ENCODE measurements around the gene ERBB3. TPM values are rescaled to one million over a fixed set of nuclear protein-coding genes. Genes with fewer than 3 reads are reported as not detected.
A peak's percentile ranks its signal among the peaks of the same experiment; 100 is the strongest.
"Not testable (repeated sequence)": the region's sequence is repeated elsewhere in the genome, so short reads cannot be mapped to it uniquely, and the experiment has no call there.

Gene ERBB3
- polyA plus RNA-seq, 1 donor from 2014 or later = 0.83 TPM

DNA sequence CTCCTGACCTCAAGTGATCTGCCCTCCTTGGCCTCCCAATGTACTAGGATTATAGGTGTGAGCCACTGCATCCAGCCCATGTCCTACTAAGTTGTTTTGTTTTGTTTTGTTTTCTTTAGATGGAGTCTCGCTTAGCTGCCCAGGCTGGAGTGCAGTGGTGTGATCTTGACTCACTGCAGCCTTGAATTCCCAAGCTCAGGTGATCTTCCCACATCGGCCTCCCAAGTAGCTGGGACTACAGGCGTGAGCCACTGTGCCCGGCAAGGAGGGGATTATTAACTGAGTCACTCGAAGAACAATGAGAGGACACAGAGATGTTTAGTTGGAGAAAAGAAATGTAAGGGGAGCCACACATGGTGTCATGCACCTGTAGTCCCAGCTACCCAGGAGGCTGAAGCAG is 18.0 kb upstream of the ERBB3 start:
- no peaks in the 10 kb centered on the region for H3K36me3 Mint-ChIP-seq
- no peaks in the 10 kb centered on the region for H3K9me3 Mint-ChIP-seq
- no peak overlapping the region for H3K4me3 Mint-ChIP-seq
- H3K4me1 Mint-ChIP-seq = no peaks in the 10 kb centered on the region
- peaks cover 3% of the 10 kb centered on the region for H3K27me3 Mint-ChIP-seq
- no peak overlapping the region for H3K27ac Mint-ChIP-seq

DNA sequence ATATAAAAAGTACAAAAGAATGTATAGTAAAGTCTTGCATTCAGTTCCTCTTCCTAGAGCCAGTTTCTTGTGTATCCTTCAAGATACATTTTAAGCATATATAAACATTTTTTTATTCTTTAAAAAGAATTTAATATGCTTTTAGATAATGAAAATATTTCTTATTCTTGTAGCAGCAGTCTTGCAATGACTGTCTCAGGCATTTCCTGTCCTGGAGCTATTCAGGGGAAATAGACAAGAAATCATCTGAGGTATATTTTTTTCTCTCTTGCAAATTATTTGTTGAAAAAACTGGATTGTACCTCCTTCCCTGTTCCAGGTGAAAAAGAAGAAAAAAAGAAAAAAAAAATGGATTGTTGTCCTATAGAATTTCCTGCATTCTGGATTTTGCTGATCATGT is 17.0 kb upstream of the ERBB3 start:
- no peaks in the 10 kb centered on the region for H3K4me1 Mint-ChIP-seq
- no peaks in the 10 kb centered on the region for H3K9me3 Mint-ChIP-seq
- H3K27ac Mint-ChIP-seq = no peak overlapping the region
- H3K4me3 Mint-ChIP-seq = no peak overlapping the region
- no peaks in the 10 kb centered on the region for H3K36me3 Mint-ChIP-seq
- peaks cover 3% of the 10 kb centered on the region for H3K27me3 Mint-ChIP-seq

DNA sequence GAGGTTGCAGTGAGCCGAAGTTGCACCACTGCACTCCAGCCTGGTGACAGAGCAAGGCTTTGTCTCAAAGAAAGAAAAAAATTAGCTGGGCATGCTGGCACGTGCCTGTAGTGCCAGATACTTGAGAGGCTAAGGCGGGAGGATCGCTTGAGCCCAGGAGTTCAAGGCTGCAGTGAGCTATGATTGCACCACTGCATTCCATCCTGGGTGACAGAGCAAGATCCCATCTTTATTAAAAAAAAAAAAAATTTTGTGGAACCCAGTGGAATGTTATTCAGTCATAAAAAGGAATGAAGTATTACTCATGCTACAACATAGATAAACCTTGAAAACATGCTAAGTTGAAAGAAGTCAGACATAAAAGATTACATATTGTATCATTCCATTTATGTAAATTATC is 8.3 kb upstream of the ERBB3 start:
- no peak overlapping the region for H3K4me3 Mint-ChIP-seq
- H3K9me3 Mint-ChIP-seq = no peaks in the 10 kb centered on the region
- no peaks in the 10 kb centered on the region for H3K36me3 Mint-ChIP-seq
- H3K4me1 Mint-ChIP-seq = no peaks in the 10 kb centered on the region
- no peak overlapping the region for H3K27ac Mint-ChIP-seq
- no peaks in the 10 kb centered on the region for H3K27me3 Mint-ChIP-seq

DNA sequence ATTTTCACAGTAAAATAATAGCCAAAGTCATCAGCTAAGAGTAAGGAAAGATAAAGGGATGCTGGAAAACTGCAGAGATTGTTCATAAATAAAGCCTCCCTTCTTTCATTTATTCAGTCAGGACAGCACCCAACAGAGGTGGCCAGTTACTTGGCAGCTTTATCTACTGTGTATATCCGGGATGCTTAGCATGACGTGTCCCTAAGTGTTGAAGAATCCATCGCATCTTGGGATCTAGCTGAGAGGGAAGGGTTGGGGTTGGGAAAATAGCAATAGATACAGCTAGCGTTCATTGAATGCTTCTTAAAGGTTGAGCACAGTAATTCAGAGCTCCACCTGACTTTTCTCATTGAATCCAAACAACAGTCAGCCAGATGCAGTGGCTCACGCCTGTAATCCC is 5.6 kb upstream of the ERBB3 start:
- peaks cover 5% of the 10 kb centered on the region for H3K27me3 Mint-ChIP-seq
- no peaks in the 10 kb centered on the region for H3K36me3 Mint-ChIP-seq
- H3K4me3 Mint-ChIP-seq = no peak overlapping the region
- peaks cover 0 to 6% (median 0%) of the 10 kb centered on the region in 3 donors for H3K4me1 Mint-ChIP-seq
- H3K9me3 Mint-ChIP-seq = no peaks in the 10 kb centered on the region
- no peak overlapping the region for H3K27ac Mint-ChIP-seq

DNA sequence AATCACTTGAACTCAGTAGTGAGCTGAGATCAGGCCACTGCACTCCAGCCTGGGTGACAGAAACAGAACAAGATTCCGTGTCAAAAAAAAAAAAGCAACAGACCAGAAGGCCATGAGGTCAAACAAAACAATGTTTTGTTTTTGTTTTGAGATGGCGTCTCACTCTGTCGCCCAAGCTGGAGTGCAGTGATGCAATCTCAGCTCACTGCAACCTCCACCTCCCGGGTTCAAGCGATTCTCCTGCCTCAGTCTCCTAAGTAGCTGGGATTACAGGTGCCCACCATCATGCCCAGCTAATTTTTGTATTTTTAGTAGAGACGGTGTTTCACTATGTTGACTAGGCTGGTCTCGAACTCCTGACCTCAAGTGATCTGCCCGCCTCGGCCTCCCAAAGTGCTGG is 2.0 kb upstream of the ERBB3 start:
- not testable (repeated sequence) for H3K27ac Mint-ChIP-seq, H3K9me3 Mint-ChIP-seq, H3K36me3 Mint-ChIP-seq
- Mint-ChIP-seq H3K4me1 (peaks cover 0 to 10% (median 1%) of the 10 kb centered on the region in 3 donors), H3K4me3 (peak overlapping the region in 1 of 4 donors; percentile 37), H3K27me3 (peaks cover 18% of the 10 kb centered on the region)

DNA sequence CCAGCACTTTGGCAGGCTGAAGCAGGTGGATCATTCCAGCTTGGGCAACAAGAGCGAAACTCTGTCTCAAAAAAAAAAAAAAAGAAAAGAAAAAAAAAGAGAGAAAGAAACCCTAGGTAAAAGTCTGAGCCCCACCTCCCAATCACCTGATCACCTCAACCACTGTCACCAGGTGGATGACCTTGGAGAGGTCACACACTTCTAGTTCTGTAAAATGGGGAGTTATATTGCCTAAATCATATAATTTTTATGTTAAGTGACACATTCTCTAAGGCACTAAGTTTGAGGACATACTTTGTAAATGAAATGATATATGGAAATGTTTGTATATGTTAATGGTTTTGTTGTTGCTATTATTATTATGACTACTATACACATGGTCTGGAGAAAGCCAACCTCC is 1.5 kb upstream of the ERBB3 start:
- H3K9me3 Mint-ChIP-seq = no peaks in the 10 kb centered on the region
- peak overlapping the region; percentile 78 to 93 (median 88) for H3K4me3 Mint-ChIP-seq
- H3K27ac Mint-ChIP-seq = no peak overlapping the region
- H3K4me1 Mint-ChIP-seq = peaks cover 0 to 10% (median 1%) of the 10 kb centered on the region in 3 donors
- no peaks in the 10 kb centered on the region for H3K36me3 Mint-ChIP-seq
- peaks cover 18% of the 10 kb centered on the region for H3K27me3 Mint-ChIP-seq

DNA sequence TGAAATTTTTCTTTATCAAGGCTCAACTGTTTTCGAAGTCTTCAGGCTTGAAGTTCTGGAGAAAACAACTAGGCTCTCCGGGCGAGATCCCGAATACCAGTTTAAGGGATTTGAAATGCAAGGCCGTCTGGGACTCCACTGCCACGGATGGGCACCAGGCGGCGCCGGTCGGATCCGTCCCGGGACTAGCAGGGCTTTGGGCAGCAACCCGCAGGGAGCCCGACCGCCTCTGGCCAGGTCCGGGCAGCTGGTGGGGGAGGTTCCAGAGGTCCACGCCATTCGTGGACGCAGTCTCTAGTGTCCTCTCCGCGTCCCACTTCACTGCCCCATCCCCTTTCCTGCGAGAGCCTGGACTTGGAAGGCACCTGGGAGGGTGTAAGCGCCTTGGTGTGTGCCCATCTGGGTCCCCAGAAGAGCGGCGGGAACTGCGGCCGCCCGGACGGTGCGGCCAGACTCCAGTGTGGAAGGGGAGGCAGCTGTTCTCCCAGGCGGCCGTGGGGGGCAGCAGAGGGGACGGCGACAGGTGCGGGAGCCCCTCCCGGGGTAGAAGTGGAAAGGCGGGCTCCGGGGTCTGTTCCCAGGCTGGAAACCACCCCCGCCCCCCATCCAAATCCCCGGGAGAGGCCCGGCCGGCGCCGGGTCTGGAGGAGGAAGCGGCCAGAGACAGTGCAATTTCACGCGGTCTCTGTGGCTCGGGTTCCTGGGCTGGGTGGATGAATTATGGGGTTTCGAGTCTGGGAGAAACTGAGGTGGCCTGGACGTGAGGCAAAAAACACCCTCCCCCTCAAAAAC is 838 bp upstream of the ERBB3 start:
- Mint-ChIP-seq H3K27ac (no peak overlapping the region), H3K27me3 (peaks cover 18% of the 10 kb centered on the region), H3K4me3 (peak overlapping the region; percentile 78 to 93 (median 88)), H3K4me1 (peaks cover 0 to 10% (median 1%) of the 10 kb centered on the region in 3 donors), H3K9me3 (no peaks in the 10 kb centered on the region), H3K36me3 (no peaks in the 10 kb centered on the region)

DNA sequence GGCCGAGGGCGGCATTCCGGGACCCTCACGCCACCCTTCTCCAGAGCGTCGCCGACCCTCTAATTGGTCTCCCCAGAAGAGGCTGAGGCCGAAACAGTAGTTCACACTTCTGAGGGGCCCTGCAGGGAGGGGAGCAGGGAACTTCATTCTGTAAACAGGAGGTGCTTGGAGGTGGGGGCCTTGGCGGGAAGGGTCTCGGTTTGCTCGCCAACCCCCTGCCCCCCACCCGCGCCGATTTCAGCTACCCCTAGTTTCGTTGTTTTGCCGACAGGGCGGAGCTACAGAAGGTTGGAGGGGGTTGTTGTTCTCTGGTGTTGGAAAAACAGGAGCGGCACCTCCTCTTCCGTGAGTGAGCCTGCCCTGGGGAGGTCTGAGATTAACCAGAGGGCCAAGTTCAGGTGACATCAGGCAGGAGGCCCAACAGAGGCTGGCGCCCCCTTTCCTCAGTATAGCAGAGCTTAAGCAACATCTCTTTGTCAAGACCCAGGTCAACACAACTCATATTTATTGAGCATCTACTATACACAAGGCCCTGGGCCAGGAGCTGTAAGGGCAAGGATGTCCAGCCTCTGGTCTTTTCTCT is 682 bp downstream of the ERBB3 start:
- Mint-ChIP-seq H3K4me3 (peak overlapping the region; percentile 78 to 92 (median 86)), H3K27me3 (peaks cover 18% of the 10 kb centered on the region), H3K27ac (no peak overlapping the region), H3K36me3 (no peaks in the 10 kb centered on the region), H3K9me3 (no peaks in the 10 kb centered on the region), H3K4me1 (peaks cover 0 to 10% (median 1%) of the 10 kb centered on the region in 3 donors)

DNA sequence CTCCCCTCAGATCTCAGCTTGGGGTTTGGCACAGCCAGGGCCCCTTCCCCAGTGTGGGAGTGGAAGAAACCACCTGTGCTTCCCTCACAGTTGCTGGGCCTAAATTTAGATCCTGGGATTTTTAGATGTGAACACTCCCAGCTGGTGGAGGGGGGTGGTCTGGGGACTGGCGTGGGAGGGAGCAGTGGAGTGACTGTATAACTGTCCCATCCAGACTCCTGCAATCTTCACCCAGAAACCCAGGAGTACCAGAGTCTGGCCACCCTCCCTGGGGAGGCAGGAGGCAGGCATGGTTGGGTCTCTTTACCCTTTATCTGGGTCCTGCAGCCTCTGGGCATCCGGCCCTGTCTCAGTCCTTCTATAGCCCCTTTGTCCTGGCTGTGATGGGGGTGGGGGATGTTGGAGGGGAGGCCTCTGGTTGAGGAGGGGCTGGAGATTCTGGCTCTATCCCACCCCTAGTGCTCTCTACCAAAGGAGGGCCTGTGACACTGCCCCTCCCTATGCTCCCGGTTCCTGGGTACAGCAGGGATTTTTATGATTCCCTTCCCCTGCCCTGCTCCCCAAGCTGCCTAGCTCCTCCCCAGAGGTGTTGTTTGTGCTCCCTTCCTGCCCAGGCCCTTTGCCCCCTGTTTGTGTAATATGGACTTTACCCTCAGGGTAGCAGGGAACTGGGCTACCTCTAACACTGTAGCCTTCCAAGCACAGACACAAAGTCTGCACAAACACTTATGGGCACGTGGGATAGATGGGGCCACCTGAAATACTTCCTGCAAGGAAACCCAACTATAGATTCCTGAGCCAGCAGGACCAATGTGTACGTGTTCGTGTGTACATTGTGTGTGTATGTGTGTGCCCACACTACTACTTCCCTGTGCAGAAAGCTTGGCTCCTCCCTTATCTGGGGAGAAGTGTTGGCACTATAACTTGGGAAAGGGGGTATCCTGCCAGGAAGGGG is 1.7 kb downstream of the ERBB3 start:
- H3K4me1 Mint-ChIP-seq = peaks cover 0 to 10% (median 1%) of the 10 kb centered on the region in 3 donors
- H3K36me3 Mint-ChIP-seq = no peaks in the 10 kb centered on the region
- no peaks in the 10 kb centered on the region for H3K9me3 Mint-ChIP-seq
- peak overlapping the region in 3 of 4 donors; percentile 45 to 78 (median 63) for H3K4me3 Mint-ChIP-seq
- peaks cover 18% of the 10 kb centered on the region for H3K27me3 Mint-ChIP-seq
- no peak overlapping the region for H3K27ac Mint-ChIP-seq

DNA sequence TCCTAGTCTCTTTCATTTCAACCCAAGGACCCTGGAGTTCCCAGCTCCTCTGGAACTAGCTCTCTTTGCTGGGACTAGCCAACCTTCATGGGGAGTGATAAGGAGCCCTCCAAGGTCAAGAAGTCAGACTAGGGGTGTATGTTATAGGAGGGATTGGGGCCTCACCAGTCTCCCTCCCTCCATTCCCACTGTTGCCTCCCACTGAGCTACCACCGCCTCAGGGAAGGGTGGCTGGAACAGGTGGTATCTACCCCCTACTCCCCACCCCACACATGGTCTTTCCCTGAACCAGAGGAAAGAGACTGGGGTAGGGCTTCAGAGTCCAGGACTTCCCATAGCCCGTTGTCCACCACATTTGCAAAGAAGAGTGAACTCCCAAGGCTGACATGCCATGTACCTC is 2.4 kb downstream of the ERBB3 start:
- Mint-ChIP-seq H3K4me3 (peak overlapping the region in 1 of 4 donors; percentile 57), H3K27me3 (peaks cover 18% of the 10 kb centered on the region), H3K36me3 (no peaks in the 10 kb centered on the region), H3K9me3 (no peaks in the 10 kb centered on the region), H3K27ac (no peak overlapping the region), H3K4me1 (peaks cover 0 to 10% (median 1%) of the 10 kb centered on the region in 3 donors)

DNA sequence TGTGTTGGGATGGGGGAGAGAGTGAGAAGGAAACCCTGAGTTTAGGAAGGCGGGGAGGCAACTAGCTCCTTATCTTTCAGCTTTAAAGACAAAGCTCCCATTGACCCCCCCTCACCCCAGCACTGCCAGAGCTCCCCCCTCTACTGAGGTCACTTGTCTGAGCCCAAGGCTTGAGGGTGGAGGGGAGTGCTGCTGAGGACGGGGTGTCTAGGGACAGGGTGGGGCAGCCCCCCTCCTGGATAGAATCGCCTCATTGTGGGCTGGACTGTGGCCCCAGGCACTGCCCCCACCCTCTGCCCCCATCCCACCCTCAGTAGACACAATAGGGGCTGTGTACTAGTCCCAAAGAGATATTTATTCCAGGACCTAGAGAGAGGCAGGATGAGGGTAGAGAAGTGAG is 3.0 kb downstream of the ERBB3 start:
- H3K27me3 Mint-ChIP-seq = peaks cover 18% of the 10 kb centered on the region
- H3K36me3 Mint-ChIP-seq = no peaks in the 10 kb centered on the region
- H3K9me3 Mint-ChIP-seq = no peaks in the 10 kb centered on the region
- H3K4me3 Mint-ChIP-seq = no peak overlapping the region
- H3K4me1 Mint-ChIP-seq = peaks cover 0 to 10% (median 1%) of the 10 kb centered on the region in 3 donors
- H3K27ac Mint-ChIP-seq = no peak overlapping the region

DNA sequence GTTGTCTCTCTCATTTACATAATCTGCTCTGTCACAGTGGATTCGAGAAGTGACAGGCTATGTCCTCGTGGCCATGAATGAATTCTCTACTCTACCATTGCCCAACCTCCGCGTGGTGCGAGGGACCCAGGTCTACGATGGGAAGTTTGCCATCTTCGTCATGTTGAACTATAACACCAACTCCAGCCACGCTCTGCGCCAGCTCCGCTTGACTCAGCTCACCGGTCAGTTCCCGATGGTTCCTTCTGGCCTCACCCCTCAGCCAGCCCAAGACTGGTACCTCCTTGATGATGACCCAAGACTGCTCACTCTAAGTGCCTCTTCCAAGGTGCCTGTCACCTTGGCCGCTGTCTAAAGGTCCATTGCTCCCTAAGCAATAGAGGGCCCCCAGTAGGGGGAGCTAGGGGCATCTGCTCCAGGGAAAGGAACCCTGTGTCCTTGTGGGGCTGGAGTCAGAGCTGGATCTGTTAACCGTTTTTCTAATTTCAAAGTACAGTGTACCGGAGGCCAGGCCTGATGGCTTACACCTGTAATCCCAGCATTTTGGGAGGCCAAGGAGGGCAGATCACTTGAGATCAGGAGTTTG is 5.1 kb downstream of the ERBB3 start:
- Mint-ChIP-seq H3K36me3 (no peaks in the 10 kb centered on the region), H3K27ac (no peak overlapping the region), H3K27me3 (peaks cover 13% of the 10 kb centered on the region), H3K4me3 (no peak overlapping the region), H3K4me1 (peaks cover 0 to 1% (median 0%) of the 10 kb centered on the region in 3 donors), H3K9me3 (no peaks in the 10 kb centered on the region)

DNA sequence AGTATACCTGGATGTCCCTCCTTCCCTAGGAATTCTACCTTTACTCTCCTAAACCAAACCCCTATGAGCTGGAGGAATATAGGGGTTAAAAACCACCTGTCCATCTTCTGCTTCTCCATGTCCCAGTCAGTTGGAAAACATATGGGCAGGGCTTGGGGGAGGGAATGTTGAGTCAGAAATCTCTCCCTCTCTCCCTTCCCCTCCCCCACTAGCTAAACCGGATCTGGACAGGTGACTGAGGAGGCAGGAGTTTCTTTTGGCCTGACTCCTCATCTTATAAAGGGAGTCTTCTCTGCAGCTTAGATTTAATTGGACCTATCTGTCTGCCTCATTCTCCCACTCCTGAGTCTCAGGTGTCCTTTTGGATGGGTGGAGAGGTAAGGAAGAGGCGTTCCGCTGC is 6.1 kb downstream of the ERBB3 start:
- H3K27me3 Mint-ChIP-seq = peaks cover 9% of the 10 kb centered on the region
- H3K36me3 Mint-ChIP-seq = no peaks in the 10 kb centered on the region
- H3K9me3 Mint-ChIP-seq = no peaks in the 10 kb centered on the region
- no peak overlapping the region for H3K4me3 Mint-ChIP-seq
- H3K27ac Mint-ChIP-seq = no peak overlapping the region
- H3K4me1 Mint-ChIP-seq = no peaks in the 10 kb centered on the region

DNA sequence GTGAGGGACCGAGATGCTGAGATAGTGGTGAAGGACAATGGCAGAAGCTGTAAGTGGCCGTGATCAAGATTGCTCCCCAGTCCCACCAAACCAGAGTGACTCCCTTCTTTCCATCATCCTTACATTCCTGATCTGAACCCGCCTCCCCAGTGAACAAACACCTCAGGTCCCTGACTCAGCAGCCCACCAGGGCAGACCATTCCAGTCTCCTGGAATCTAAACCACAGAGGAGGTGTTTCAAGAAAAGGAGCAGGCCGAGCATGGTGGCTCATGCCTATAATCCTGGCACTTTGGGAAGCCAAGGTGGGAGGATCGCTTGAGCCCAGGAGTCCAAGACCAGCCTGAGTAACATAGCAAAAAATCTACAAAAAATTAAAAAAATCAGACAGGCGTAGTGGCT is 6.6 kb downstream of the ERBB3 start:
- Mint-ChIP-seq H3K27ac (no peak overlapping the region), H3K27me3 (peaks cover 6% of the 10 kb centered on the region), H3K36me3 (no peaks in the 10 kb centered on the region), H3K4me1 (no peaks in the 10 kb centered on the region), H3K4me3 (no peak overlapping the region), H3K9me3 (no peaks in the 10 kb centered on the region)

DNA sequence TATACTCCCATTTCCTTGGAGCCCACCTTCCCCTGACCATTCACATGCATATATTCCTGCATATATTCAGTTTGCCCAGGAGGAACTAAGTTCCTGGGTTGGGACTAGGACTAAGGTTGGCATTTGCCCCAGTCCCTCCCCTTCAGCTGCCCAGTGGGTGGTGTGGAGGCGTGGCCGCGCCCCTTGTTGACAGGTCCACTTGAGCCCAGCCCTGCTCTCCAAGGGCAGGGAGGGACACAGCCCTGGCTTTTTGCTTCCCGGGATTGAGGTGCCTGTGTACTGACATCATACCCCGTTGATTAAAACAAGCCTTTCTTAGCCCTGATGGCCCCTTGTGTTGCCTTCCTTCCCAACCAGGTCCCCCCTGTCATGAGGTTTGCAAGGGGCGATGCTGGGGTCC is 7.3 kb downstream of the ERBB3 start:
- no peaks in the 10 kb centered on the region for H3K36me3 Mint-ChIP-seq
- H3K27me3 Mint-ChIP-seq = peaks cover 3% of the 10 kb centered on the region

More for the DNA sequence above, 7.3 kb downstream of the ERBB3 start:
- H3K4me3 Mint-ChIP-seq = no peak overlapping the region
- H3K9me3 Mint-ChIP-seq = no peaks in the 10 kb centered on the region
- no peaks in the 10 kb centered on the region for H3K4me1 Mint-ChIP-seq
- no peak overlapping the region for H3K27ac Mint-ChIP-seq
